OCI-M1 (cell line): ENCODE results near the gene VEGFB.
A peak's percentile ranks its signal among the peaks of the same experiment; 100 is the strongest.

ENCODE experiments used
- DNase-seq: peaks from one replicate; lab custom pipeline; 2025; lab: John Stamatoyannopoulos, UW

The VEGFB gene

DNA sequence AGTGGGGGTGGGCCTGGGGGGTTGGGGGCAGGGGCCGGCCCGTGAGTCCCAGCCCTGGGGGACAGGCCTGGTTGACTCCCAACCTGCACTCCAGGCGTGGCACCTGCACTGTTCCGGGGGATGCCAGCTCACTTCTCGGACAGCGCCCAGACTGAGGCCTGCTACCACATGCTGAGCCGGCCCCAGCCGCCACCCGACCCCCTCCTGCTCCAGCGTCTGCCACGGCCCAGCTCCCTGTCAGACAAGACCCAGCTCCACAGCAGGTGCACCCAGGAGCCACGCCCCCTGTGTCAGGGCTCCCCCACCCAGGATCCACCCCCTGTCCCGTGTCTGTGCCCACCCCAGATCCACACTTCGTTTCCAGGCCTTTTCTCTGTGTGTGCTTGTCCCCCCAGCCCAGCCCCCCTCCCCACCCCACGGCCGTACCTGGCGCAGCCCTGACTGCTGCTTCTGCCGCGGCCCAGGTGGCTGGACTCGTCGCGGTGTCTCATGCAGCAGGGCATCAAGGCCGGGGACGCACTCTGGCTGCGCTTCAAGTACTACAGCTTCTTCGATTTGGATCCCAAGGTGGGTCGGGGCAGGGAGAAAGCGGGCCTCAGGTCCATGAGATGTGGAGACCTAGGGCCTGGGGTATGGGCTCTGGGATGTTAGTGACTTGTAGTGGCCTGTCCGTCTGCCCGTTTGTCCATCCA lies 23.1 kb upstream of the VEGFB start:
- DNase-seq, result no peak

DNA sequence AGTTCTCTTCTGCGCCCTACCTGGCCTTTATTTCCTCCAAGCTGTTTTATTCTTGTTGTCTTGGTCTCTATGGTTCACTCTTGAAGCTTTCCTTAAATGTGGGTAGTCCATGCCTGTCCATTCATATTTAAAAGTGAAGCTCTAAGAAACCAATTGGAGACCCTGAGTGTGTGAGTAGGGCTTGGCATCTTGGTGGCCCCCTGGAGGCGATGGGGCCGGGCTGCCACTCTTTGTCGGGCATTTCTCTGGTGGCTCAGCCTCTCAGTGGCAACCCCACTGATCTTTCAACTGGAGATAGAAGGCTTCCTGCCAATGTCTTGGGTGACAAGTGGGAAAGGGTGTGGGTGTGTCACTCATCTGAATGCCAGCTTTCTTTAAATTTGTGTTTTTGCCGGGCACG lies 17.5 kb upstream of the VEGFB start:
- no peak for DNase-seq

DNA sequence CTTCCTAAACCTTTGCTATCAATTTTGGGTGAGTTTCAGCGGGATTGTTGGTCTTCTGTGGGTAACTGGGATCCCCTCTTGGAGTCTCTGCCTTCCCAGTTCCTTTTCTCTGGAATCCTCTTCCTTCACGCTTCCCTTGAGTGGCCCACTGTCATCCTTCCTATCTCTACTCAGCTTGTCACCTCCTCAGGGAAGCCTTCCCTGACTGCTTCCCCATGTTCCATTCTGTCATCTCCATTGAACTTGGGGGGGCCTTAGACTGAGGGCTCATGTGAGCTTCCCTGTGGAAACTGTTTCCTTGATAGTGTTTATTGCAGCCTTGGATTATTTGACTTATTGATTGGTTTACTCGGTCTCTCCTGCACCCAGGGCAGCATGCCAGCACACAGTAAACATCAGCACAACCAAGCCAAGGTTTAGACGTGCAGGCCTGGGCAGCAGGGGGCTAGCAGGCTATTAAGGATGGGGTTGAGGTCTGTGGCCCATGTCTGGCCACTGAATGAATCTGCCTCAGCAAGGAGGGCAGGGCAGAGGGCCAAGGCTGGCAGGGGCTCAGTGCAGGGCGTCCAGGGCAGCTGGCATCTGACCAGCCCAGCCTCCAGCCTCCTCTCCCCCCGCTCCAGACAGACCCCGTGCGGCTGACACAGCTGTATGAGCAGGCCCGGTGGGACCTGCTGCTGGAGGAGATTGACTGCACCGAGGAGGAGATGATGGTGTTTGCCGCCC lies 15.6 kb upstream of the VEGFB start:
- DNase-seq, result no peak

DNA sequence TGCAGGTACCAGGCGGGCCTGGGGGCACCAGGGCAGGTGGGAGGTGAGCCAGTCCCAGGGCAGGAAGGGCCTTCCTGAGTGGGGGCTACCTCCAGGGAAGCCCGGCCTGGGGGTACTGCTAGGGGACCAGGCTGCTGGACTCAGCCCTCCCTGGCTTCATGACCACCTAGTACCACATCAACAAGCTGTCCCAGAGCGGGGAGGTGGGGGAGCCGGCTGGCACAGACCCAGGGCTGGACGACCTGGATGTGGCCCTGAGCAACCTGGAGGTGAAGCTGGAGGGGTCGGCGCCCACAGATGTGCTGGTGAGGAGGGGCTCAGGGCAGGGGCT lies 15.1 kb upstream of the VEGFB start:
- DNase-seq, result no peak

DNA sequence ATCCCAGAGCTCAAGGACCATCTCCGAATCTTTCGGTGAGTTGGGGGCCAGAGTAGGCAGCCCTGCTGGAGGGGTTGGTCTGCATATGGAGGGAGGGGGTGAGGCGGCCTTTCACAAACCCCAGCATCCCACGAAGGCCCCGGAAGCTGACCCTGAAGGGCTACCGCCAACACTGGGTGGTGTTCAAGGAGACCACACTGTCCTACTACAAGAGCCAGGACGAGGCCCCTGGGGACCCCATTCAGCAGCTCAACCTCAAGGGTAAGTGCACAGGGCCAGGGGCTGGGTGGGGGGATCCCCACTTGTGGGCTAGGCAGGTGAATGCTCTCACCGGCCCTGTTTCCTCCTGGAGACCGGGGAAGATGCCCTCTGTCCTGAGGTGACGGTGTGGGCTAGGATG lies 14.6 kb upstream of the VEGFB start:
- no peak for DNase-seq

DNA sequence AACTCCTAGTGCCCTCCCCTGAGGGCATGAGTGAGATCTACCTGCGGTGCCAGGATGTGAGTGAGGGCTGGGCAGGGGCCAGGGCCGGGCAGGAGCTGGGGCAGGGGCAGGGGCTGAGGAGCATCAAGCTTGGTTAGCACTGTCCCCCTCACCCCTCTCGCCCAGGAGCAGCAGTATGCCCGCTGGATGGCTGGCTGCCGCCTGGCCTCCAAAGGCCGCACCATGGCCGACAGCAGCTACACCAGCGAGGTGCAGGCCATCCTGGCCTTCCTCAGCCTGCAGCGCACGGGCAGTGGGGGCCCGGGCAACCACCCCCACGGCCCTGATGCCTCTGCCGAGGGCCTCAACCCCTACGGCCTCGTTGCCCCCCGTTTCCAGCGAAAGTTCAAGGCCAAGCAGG lies 14.1 kb upstream of the VEGFB start:
- DNase-seq, result no peak

DNA sequence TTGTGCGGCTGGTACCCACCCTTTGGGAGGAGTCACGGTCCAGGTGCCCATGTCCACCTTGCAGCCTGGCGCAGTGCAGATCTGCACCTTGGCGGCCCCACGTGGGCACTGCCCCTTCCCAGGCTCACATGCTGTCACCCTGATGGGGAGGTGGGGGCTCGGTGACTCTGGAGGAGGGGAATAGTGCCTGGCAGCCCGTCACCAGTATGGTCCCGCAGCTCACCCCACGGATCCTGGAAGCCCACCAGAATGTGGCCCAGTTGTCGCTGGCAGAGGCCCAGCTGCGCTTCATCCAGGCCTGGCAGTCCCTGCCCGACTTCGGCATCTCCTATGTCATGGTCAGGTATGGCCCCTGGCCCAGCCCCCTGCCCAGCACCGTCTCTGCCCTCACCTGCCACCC lies 13.6 kb upstream of the VEGFB start:
- DNase-seq, result no peak

DNA sequence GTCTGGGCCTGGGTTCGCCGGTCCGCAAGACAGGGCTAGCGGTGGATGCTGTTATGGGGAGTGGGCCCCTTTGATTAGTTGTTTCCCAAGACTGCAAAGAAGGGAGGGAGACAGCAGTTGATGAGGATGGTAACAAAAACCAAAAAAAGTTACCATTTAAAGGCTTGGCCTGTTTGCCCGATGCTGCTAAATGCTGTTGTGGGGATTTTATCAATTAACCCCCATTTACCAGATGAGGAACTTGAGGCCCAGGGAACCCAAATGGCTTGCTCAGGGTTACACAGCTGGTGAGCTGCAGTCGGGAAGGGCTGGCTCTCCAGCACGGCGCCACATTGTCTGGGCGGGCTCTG lies 11.8 kb upstream of the VEGFB start:
- no peak for DNase-seq

DNA sequence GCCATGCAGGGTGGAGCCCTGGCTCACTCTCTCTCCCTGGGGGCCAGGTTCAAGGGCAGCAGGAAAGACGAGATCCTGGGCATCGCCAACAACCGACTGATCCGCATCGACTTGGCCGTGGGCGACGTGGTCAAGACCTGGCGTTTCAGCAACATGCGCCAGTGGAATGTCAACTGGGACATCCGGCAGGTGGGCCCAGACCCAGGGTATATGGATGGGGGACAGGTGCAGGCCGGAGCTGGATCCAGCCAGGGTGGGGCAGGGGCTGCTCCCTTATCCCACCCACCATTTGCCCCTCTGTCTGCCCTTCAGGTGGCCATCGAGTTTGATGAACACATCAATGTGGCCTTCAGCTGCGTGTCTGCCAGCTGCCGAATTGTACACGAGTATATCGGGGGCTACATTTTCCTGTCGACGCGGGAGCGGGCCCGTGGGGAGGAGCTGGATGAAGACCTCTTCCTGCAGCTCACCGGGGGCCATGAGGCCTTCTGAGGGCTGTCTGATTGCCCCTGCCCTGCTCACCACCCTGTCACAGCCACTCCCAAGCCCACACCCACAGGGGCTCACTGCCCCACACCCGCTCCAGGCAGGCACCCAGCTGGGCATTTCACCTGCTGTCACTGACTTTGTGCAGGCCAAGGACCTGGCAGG lies 11.3 kb upstream of the VEGFB start:
- DNase-seq, result no peak

DNA sequence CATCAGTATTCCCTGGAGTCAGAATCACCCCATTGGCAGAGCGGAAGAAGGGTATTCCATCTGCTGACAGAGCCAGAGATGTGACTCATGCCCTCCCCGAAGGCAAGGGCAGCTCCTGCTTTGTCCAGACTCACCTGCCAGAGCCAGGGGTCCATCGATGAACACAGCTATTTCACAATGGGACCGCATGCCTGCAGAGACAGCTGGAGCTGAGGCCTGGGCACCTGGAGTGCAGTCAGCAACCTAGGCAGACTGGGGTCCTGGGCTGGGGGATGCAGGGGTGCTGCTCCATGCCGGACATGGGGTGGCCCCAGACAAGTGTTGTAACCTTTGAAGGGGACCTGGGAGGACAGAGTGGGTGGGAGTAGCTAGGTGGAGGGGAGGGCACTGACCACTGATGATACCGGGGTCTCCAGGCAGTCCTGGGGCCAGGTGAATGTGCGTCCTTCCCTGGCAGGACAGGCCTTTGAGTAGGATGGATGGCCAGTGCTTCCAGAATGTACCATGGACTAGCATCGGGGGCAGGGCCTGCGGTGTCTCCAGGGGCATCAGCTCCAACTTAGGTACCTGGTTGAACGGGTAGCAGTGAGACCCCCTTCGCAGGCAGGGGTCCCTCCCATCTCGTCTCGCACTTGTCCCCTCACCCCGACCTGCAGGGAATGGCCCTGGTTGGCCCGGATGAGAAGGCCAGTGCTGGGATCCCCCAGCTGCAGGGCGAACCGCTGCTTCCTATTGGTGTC lies 10.1 kb upstream of the VEGFB start:
- DNase-seq, result no peak

DNA sequence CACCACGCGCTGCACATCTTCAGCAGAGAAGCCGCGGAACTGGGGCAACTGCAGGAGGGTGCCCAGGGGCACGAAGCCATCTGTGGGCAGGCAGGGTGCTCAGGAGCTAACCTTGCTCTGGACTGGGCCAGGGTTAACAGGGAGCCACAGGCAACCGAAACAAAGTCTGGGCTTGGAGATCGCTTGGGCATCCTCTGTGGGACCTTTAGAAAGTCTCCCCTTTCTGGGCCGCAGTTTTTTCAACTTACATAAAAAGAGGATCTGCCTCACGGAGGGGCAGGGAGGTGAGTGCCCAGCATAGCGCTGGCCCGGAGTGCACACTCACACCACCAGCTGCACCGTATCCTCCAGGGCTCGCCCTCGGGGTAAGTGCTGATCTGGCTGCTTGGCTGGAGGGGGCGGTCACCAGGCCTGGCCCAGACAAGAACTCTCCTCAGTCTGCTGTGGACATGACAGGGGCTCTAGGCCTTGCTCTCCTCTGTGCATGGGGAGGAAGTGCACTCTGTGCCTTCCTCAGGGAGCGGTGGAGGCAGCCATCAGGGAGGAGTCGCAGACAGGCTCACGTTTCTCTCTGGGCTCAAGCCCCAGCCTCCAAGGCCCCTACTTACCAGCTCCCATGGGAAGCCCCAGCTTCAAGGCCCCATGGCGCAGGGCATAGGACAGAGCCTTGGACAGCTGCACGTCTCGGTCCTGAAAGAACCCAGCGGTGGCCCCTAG lies 9.3 kb upstream of the VEGFB start:
- DNase-seq, result no peak

DNA sequence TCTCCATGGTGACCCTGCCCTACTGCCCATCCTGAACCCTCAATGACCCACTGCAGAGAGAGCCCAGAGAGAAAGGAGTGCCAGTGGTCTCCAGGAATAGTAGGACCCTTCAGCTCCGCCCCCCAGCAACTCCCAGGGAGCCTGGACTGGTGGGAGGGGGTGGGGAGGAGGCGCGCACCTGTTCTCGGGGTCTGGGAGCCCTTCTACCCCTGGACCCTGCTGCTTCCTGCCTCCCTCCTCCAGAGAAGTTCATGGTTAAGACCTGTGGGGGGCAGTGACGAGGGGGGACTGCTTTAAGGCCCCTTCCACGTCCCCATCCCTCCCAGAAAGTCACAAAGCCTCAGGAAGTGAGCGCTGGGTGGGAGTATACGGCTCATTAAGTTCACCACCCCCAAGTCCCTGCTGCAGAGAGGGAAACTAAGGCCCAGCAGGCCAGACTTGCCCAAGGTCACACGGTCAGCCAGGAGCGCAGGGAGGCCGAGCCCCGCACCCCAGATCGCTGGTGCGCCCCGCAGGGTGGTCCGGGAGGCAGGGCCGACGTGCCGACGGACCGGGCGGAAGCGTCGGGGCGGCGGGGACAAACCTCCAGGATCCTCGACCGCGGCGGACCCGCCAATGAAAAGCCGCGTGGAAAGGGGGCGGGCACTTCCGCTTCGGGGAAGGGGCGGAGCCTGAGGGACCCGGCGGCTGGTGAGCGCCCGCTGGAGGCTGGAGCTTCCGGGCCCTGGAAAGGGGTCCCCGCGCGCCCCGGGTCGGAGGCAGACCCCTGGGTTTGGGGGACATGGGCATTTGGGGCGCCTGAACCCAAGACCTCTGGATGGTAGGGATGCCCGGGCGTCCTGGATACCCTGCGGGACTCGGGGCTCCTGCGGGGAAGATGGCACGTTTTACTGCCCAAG lies 8.5 kb upstream of the VEGFB start, which contains the start of the genes NUDT22 and TRPT1:
Gene NUDT22, plus strand, starts transcription at position 667 of the 899 bp plus-strand sequence. CDS start 379 bp downstream, outside the sequence.
Gene TRPT1, minus strand, starts transcription at position 579 of the 899 bp plus-strand sequence. Its CDS starts 326 bp downstream, at position 253.
- DNase-seq, result peak; percentile 93

DNA sequence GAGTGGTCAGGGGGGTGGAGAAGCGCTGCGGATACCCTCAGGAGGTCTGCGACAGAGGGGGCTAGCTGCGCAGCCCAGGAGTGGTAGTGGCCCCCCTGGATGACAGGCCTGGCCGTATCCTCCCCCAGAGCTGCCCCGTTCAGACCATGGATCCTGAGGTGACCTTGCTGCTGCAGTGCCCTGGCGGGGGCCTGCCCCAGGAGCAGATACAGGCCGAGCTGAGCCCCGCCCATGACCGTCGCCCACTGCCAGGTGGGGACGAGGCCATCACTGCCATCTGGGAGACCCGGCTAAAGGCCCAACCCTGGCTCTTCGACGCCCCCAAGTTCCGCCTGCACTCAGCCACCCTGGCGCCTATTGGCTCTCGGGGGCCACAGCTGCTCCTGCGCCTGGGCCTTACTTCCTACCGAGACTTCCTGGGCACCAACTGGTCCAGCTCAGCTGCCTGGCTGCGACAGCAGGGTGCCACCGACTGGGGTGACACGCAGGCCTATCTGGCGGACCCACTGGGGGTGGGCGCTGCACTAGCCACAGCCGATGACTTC lies 7.8 kb upstream of the VEGFB start:
- peak; percentile 61 for DNase-seq

DNA sequence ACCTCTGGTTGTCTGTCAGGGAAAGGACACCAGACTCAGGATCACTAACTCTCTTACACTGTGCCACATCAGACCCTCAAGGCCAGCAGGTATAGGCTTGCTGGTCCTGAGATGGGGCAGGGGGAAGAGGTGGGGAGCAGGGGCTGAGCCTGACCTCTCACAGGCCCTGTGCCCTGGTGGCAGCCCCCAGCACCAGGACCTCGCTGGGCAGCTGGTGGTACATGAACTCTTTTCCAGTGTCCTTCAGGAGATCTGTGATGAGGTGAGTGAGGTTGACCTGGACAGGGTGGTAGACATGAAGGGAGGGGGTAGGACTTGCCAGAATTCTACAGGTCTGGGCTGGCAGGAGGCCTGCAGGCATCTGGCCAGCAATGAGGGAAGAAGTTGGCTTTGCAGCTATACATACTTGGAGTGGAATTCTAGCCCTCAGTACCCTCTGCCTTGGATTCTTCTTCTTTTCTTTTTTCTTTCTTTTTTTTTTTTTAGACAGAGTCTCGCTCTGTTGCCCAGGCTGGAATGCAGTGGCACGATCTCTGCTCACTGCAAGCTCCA lies 6.9 kb upstream of the VEGFB start:
- no peak for DNase-seq

DNA sequence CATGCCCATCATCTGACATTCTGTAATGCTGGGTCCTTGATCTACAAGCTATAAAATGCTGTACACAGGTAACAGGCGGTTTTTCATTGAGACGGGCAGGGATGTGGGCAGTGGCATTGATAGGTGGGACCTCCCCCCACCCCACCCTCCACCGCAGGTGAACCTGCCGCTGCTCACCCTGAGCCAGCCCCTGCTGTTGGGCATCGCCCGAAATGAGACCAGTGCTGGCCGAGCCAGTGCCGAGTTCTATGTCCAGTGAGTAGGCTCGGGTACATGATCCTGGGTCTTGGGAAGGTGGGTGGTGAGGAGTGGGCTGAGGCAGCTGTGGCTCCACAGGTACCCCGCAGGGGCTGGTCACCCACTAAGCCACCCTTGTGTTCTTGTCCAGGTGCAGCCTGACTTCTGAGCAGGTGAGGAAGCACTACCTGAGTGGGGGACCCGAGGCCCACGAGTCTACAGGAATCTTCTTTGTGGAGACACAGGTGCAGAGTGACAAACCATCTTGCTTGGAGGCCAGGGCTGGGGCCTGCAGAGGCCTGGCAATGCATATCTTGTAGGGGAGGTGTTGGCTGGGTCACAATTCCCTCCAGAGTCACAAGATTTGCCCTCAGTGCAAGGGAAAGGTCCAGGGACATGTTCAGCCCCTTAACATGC lies 5.2 kb upstream of the VEGFB start:
- DNase-seq, result no peak

DNA sequence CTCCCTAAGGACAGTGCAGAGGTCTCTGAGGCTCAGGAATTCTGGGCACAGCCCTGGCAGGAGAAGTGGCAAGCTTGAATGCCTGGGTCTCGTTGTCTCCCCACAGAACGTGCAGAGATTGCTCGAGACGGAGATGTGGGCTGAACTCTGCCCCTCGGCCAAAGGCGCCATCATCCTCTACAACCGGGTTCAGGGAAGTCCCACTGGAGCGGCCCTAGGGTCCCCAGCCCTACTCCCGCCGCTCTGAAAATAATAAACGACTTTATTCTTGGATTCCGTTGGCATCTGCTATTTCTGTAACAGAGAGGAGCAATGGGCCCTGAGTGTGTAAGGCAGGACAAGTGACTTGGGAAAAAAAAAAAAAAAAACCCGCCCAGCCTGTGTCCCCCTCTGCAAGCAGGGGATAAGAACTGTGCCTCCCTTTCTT lies 4.6 kb upstream of the VEGFB start:
- DNase-seq, result no peak

DNA sequence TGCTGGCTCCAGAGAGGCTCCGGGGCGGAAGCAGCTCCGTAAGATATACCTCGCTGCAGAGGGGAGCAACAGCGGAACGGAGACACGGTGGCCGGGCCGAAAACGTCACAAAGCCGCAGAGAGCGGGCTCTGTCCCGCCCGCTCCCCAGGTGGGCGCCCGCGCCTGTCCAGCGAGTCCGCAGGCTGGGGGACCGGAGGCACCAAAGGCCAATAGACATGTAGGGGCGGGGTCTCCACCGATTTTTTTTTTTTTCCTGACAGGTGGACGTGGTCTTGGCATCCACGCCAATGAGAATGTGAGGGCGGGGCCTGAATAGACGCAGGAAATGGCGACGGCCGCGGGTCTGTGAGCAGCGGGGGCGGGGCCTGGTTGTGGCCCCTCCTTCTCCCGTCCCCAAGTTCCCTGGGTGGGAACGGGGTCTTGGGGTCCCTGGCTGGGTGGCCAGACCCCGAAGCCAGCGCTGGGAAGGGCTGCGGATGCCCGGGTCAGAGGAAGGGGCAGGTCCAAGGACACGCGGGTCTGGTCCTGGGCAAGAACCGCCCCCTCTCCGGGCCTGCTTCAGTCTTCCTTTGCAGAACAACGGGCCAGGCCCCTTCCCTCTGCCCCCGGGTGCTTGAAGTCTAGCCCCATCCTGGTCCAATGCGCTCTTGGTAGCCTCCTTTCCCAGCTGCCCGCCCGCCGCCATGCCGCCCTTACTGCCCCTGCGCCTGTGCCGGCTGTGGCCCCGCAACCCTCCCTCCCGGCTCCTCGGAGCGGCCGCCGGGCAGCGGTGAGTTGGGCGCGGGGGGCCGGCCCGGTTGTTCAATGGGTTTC lies 4.0 kb upstream of the VEGFB start, which contains the start of gene DNAJC4:
Gene DNAJC4, plus strand, starts transcription at position 378 of the 814 bp plus-strand sequence. Its CDS starts 307 bp downstream, at position 685.
- DNase-seq, result peak; percentile 97

DNA sequence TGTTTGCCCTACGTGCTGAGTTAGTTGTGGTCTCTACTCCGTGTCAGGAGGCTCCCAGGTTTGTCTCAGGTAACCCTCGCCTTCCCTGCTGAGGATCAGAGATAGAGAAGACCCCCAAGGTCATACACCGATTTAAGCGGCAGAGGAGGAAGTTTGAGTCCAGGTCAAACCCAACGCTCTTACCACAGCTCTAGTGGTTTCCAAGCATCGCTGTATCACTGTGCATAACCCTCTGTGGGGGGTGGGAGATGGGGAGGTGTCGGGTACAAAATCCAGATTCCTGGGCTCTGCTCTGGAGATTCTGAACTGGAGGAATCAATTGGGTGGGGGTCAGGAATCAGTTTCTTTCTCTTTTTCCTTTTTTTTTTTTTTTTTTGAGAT lies 3.4 kb upstream of the VEGFB start:
- peak; percentile 70 for DNase-seq

DNA sequence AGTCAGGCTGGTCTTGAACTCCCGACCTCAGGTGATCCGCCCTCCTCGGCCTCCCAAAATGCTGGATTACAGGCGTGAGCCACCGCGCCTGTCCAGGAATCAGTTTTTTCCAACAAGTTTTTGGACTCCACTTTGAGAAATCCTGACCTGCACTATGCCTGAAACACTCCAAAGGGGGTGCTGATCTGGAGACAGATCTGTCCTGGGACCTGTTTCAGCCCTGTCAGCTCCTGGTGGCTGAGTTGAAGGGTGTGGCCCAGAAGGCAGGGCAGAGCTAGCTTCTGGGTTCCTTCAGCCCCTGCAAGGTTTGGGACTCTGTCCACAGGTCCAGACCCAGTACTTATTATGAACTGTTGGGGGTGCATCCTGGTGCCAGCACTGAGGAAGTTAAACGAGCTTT lies 2.8 kb upstream of the VEGFB start:
- no peak for DNase-seq
